Liver (tissue), 9 donors: ENCODE results near the gene IQUB. TPM values are rescaled to one million over a fixed set of nuclear protein-coding genes. Genes with fewer than 3 reads are reported as not detected.

Experiments used
- DNase-seq: peaks from one replicate; pipeline ENCODE4 v3.0.0-alpha.2; 2017; ENCODE audit warnings: low spot score
- H3K27ac ChIP-seq, 2 donors: one replicate each; pipeline ENCODE4 v1.7.0; 2013; ENCODE audit warnings: inconsistent platforms in 2 of 2, low read length in 2 of 2, control low read depth in 1 of 2, low read depth in 1 of 2, mild to moderate bottlenecking in 1 of 2
- H3K27me3 ChIP-seq, 4 donors: one replicate each; pipeline versions ENCODE4 v1.6.1 to v1.7.0; 2013; ENCODE audit warnings: low read length in 3 of 4, inconsistent platforms in 1 of 4, mild to moderate bottlenecking in 1 of 4, moderate library complexity in 1 of 4; ENCODE audit not compliant: control insufficient read depth in 4 of 4, insufficient read depth in 4 of 4
- H3K36me3 ChIP-seq, 4 donors: one replicate each; pipeline versions ENCODE4 v1.6.1 to v1.7.0; 2013; ENCODE audit warnings: low read length in 3 of 4, mild to moderate bottlenecking in 3 of 4, low read depth in 1 of 4, moderate library complexity in 1 of 4; ENCODE audit not compliant: control insufficient read depth in 4 of 4, insufficient read depth in 3 of 4
- H3K4me1 ChIP-seq, 4 donors: one replicate each; pipeline versions ENCODE4 v1.6.1 to v1.7.0; 2013; ENCODE audit warnings: low read length in 3 of 4, mild to moderate bottlenecking in 3 of 4, moderate library complexity in 1 of 4; ENCODE audit not compliant: control insufficient read depth in 4 of 4, insufficient read depth in 4 of 4
- H3K4me3 ChIP-seq, 3 donors: one replicate each; pipeline versions ENCODE4 v1.6.1 to v1.7.0; 2013; ENCODE audit warnings: low read length in 3 of 3, control low read depth in 1 of 3, low read depth in 1 of 3, mild to moderate bottlenecking in 1 of 3
- H3K9ac ChIP-seq, 2 donors: one replicate each; pipeline ENCODE4 v1.7.0; 2013; ENCODE audit warnings: low read length in 2 of 2, mild to moderate bottlenecking in 2 of 2, moderate library complexity in 2 of 2, control low read depth in 1 of 2, low read depth in 1 of 2
- H3K9me3 ChIP-seq, 4 donors: one replicate each; pipeline versions ENCODE4 v1.6.1 to v1.7.0; 2013; ENCODE audit warnings: low read length in 3 of 4; ENCODE audit not compliant: control insufficient read depth in 4 of 4
- EGR1 ChIP-seq, 2 donors: IDR thresholded peaks; 2 replicates each; pipeline ENCODE4 v1.6.1; 2016 to 2018; ENCODE audit warnings: antibody characterized with exemption in 2 of 2, low read depth in 2 of 2
- FOXA1 ChIP-seq: IDR thresholded peaks from 2 replicates; pipeline ENCODE4 v1.6.1; 2016; ENCODE audit warnings: antibody characterized with exemption
- HNF4A ChIP-seq, 2 donors: conservative IDR thresholded peaks; 2 replicates each; pipeline ENCODE4 v1.6.1; 2016; ENCODE audit warnings: antibody characterized with exemption in 2 of 2, mild to moderate bottlenecking in 2 of 2
- HNF4G ChIP-seq: IDR thresholded peaks from 2 replicates; pipeline ENCODE4 v1.6.1; 2016; ENCODE audit warnings: antibody characterized with exemption
- JUND ChIP-seq, 2 donors: IDR thresholded peaks; 2 replicates each; pipeline ENCODE4 v1.6.1; 2016; ENCODE audit warnings: antibody characterized with exemption in 2 of 2
- NR2F2 ChIP-seq: IDR thresholded peaks from 2 replicates; pipeline ENCODE4 v1.6.1; 2016; ENCODE audit warnings: antibody characterized with exemption
- RAD21 ChIP-seq, 2 donors: IDR thresholded peaks; 2 replicates each; pipeline ENCODE4 v1.6.1; 2016; ENCODE audit warnings: antibody characterized with exemption in 2 of 2, mild to moderate bottlenecking in 2 of 2
- RXRA ChIP-seq, 2 donors: IDR thresholded peaks; 2 replicates each; pipeline ENCODE4 v1.6.1; 2017 to 2018; ENCODE audit warnings: antibody characterized with exemption in 2 of 2, mild to moderate bottlenecking in 1 of 2
- SP1 ChIP-seq: IDR thresholded peaks from 2 replicates; pipeline ENCODE4 v1.6.1; 2018; ENCODE audit warnings: antibody characterized with exemption, mild to moderate bottlenecking
- TAF1 ChIP-seq: conservative IDR thresholded peaks from 2 replicates; pipeline ENCODE4 v1.6.1; 2016; ENCODE audit warnings: antibody characterized with exemption, mild to moderate bottlenecking
- WGBS: extraction: QIAGEN DNeasy Blood & Tissue Kit; methylation state at CpG from one replicate; pipeline ENCODE4 v1.1.7; 2013; 5-methylcytosine and 5-hydroxymethylcytosine counted together
- polyA plus RNA-seq, 2 donors: library from polyadenylated mRNA; stranded (reverse) in 1 of 2; unstranded in 1 of 2; fragments of 200-250 nt in 1 of 2; fragments of >200 nt in 1 of 2; fragmentation: Nextera tagmentation in 1 of 2; extraction: Ambion mirVana in 1 of 2; gene quantifications; one replicate each; pipeline versions ENCODE4 v1.2.1 to v1.2.3, GENCODE V29; 2013 to 2015
- total RNA-seq, 2 donors: library from RNA; depleted of rRNA; stranded (reverse); fragments of >200 nt; gene quantifications; one replicate each; pipeline ENCODE4 v1.2.3, GENCODE V29; 2014
- TF ChIP-seq, protein P1 (sequence below): IDR thresholded peaks from 2 replicates; pipeline ENCODE4 v1.6.1; 2016; ENCODE audit warnings: antibody characterized with exemption, mild to moderate bottlenecking
- TF ChIP-seq, protein P2 (sequence below): IDR thresholded peaks from 2 replicates; pipeline ENCODE4 v1.6.1; 2016; ENCODE audit warnings: antibody characterized with exemption
- TF ChIP-seq, protein P3 (sequence below): IDR thresholded peaks from 2 replicates; pipeline ENCODE4 v1.6.1; 2016; ENCODE audit warnings: antibody characterized with exemption
- TF ChIP-seq, protein P4 (sequence below): fragments of 150-350 bp; IDR thresholded peaks from 2 replicates; pipeline ENCODE4 v1.5.1; 2017; ENCODE audit warnings: improper control_type of control experiment, low read depth, low read length; ENCODE audit not compliant: missing input control
- TF ChIP-seq, protein P5 (sequence below): IDR thresholded peaks from 2 replicates; pipeline ENCODE4 v1.6.1; 2016; ENCODE audit warnings: antibody characterized with exemption
- donor health status: healthy.
- donor health status: healthy.
- donor health status: healthy.
- donor health status: healthy.
- donor health status: healthy.

The IQUB gene
- total and polyA plus RNA-seq, 4 donors: 0.03 to 0.25 (median 0.09) TPM

DNA sequence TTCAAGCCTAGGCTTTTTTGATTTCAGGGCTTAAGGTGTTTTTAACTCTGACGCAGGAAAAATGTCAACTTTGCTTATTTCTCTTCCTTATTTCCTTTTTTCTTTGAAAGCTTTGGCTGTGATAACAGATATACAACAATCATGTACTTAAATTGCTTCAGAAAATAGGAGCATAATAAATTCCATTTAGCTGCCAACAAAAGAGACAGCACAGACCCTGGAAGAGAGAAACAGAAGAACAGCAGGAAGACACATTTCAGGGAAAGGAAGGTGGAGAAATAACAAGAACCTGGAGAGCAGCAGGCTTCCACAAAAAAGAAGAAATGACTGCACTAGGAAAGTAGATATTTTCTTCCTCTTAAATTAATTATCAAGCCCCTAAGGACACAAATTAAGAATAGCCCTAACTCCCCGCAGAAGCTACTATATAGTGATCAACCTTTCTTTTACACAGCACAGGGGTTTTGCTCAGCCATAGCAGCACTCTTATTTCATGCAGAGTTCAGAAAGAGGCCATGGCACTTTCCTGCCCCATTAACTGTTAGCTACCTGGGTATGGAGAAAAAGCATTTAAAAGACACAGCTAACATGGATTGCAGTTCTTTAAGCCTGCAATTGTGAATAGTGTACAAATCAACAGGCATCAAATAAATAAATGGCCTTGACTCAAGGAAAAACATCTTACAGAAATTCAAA lies 61.5 kb downstream of the IQUB start:
- no peak for DNase-seq
- Histone ChIP-seq H3K9me3 (no peaks in the 10 kb centered on the region), H3K9ac (no peak overlapping the region), H3K4me1 (no peaks in the 10 kb centered on the region), H3K27ac (no peak overlapping the region), H3K36me3 (no peaks in the 10 kb centered on the region), H3K27me3 (no peaks in the 10 kb centered on the region), H3K4me3 (no peak overlapping the region)
- WGBS: 60% methylated on average over 2 of the region's 2 CpGs
- TF ChIP-seq, protein P1, sequence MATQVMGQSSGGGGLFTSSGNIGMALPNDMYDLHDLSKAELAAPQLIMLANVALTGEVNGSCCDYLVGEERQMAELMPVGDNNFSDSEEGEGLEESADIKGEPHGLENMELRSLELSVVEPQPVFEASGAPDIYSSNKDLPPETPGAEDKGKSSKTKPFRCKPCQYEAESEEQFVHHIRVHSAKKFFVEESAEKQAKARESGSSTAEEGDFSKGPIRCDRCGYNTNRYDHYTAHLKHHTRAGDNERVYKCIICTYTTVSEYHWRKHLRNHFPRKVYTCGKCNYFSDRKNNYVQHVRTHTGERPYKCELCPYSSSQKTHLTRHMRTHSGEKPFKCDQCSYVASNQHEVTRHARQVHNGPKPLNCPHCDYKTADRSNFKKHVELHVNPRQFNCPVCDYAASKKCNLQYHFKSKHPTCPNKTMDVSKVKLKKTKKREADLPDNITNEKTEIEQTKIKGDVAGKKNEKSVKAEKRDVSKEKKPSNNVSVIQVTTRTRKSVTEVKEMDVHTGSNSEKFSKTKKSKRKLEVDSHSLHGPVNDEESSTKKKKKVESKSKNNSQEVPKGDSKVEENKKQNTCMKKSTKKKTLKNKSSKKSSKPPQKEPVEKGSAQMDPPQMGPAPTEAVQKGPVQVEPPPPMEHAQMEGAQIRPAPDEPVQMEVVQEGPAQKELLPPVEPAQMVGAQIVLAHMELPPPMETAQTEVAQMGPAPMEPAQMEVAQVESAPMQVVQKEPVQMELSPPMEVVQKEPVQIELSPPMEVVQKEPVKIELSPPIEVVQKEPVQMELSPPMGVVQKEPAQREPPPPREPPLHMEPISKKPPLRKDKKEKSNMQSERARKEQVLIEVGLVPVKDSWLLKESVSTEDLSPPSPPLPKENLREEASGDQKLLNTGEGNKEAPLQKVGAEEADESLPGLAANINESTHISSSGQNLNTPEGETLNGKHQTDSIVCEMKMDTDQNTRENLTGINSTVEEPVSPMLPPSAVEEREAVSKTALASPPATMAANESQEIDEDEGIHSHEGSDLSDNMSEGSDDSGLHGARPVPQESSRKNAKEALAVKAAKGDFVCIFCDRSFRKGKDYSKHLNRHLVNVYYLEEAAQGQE: no peak
- TF ChIP-seq NR2F2 (no peak), RAD21 (IDR thresholded peaks at IDR 0.05) (no peak), TAF1 (no peak), RXRA (IDR thresholded peaks at IDR 0.05) (no peak), EGR1 (IDR thresholded peaks at IDR 0.05; ENCODE audit: low read depth in 2 of 2) (no peak), HNF4G (no peak), SP1 (no peak)
- TF ChIP-seq, protein P2, sequence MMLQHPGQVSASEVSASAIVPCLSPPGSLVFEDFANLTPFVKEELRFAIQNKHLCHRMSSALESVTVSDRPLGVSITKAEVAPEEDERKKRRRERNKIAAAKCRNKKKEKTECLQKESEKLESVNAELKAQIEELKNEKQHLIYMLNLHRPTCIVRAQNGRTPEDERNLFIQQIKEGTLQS: no peak
- TF ChIP-seq, protein P3, sequence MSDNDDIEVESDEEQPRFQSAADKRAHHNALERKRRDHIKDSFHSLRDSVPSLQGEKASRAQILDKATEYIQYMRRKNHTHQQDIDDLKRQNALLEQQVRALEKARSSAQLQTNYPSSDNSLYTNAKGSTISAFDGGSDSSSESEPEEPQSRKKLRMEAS: no peak

DNA sequence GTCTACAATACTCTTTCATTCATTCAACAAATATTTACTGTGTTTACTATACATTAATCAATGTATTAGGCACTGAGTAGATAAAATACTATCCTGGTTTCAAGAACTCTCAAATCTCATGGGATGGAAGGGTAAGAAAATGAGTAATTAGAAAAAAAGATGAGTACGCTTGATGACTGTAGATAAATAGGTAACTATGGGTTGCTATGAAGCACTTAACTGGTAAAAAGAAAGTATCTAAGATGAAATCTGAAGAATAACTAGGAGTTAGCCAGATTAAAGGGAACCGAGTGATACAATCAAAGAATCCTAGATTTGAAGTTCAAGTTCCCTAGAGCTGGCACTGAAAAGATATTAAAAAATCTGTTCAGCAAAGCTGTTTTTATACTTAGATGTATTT lies 62.1 kb downstream of the IQUB start:
- H3K4me1 ChIP-seq: no peaks in the 10 kb centered on the region
- no peak for DNase-seq
- no peak overlapping the region for H3K9ac ChIP-seq
- no peaks in the 10 kb centered on the region for H3K9me3 ChIP-seq
- TF ChIP-seq, protein P3: no peak
- TF ChIP-seq FOXA1: no peak
- TF ChIP-seq HNF4A (conservative IDR thresholded peaks at IDR 0.05): no peak
- TF ChIP-seq, protein P4, sequence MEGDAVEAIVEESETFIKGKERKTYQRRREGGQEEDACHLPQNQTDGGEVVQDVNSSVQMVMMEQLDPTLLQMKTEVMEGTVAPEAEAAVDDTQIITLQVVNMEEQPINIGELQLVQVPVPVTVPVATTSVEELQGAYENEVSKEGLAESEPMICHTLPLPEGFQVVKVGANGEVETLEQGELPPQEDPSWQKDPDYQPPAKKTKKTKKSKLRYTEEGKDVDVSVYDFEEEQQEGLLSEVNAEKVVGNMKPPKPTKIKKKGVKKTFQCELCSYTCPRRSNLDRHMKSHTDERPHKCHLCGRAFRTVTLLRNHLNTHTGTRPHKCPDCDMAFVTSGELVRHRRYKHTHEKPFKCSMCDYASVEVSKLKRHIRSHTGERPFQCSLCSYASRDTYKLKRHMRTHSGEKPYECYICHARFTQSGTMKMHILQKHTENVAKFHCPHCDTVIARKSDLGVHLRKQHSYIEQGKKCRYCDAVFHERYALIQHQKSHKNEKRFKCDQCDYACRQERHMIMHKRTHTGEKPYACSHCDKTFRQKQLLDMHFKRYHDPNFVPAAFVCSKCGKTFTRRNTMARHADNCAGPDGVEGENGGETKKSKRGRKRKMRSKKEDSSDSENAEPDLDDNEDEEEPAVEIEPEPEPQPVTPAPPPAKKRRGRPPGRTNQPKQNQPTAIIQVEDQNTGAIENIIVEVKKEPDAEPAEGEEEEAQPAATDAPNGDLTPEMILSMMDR: no peak
- TF ChIP-seq, protein P2: no peak
- TF ChIP-seq EGR1 (IDR thresholded peaks at IDR 0.05; ENCODE audit: low read depth in 2 of 2): no peak
- no peak for TF ChIP-seq TAF1
- TF ChIP-seq JUND (IDR thresholded peaks at IDR 0.05): no peak
- TF ChIP-seq, protein P1: no peak
- TF ChIP-seq, protein P5, sequence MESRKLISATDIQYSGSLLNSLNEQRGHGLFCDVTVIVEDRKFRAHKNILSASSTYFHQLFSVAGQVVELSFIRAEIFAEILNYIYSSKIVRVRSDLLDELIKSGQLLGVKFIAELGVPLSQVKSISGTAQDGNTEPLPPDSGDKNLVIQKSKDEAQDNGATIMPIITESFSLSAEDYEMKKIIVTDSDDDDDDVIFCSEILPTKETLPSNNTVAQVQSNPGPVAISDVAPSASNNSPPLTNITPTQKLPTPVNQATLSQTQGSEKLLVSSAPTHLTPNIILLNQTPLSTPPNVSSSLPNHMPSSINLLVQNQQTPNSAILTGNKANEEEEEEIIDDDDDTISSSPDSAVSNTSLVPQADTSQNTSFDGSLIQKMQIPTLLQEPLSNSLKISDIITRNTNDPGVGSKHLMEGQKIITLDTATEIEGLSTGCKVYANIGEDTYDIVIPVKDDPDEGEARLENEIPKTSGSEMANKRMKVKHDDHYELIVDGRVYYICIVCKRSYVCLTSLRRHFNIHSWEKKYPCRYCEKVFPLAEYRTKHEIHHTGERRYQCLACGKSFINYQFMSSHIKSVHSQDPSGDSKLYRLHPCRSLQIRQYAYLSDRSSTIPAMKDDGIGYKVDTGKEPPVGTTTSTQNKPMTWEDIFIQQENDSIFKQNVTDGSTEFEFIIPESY: no peak
- 88% methylated on average over 2 of the region's 2 CpGs for WGBS
- no peaks in the 10 kb centered on the region for H3K36me3 ChIP-seq
- no peaks in the 10 kb centered on the region for H3K27me3 ChIP-seq
- H3K27ac ChIP-seq: no peak overlapping the region
- H3K4me3 ChIP-seq: no peak overlapping the region
